ENCODE measurements around the gene RXRA. TPM values are rescaled to one million over a fixed set of nuclear protein-coding genes. Genes with fewer than 3 reads are reported as not detected.

The RXRA gene
- total and polyA plus RNA-seq, 4 donors: 41.5 to 116 (median 74.1) TPM

- no peak for TF ChIP-seq REST (IDR thresholded peaks at IDR 0.05)
- TF ChIP-seq TAF1 (conservative IDR thresholded peaks at IDR 0.05): no peak
- TF ChIP-seq FOXA2 (IDR thresholded peaks at IDR 0.05): no peak
- no peak for TF ChIP-seq CTCF (IDR thresholded peaks at IDR 0.05; ENCODE audit: low read depth, low read length, missing input control)
- no peak for TF ChIP-seq ATF3 (IDR thresholded peaks at IDR 0.05)
- no peak for TF ChIP-seq YY1 (IDR thresholded peaks at IDR 0.05)
- no peak for TF ChIP-seq NR2F2 (IDR thresholded peaks at IDR 0.05)
- no peak for TF ChIP-seq GABPA (IDR thresholded peaks at IDR 0.05 in 1 of 2, conservative IDR thresholded peaks at IDR 0.05 in 1 of 2)
- no peak for TF ChIP-seq HNF4G (IDR thresholded peaks at IDR 0.05)
- TF ChIP-seq RXRA (IDR thresholded peaks at IDR 0.05): no peak
- no peak for TF ChIP-seq SP1 (IDR thresholded peaks at IDR 0.05)
- no peak for TF ChIP-seq EGR1 (IDR thresholded peaks at IDR 0.05; ENCODE audit: low read depth in 2 of 2)
- TF ChIP-seq MAX (IDR thresholded peaks at IDR 0.05): no peak
- no peak for TF ChIP-seq JUND (IDR thresholded peaks at IDR 0.05)
- TF ChIP-seq ZBTB33 (IDR thresholded peaks at IDR 0.05): no peak
- Histone ChIP-seq H3K4me1 (ENCODE audit: control insufficient read depth in 4 of 4, insufficient read depth in 4 of 4, low read length in 3 of 4) (peaks cover 3 to 21% (median 17%) of the 10 kb centered on the region in 4 donors), H3K9me3 (ENCODE audit: control insufficient read depth in 4 of 4, low read length in 3 of 4) (no peaks in the 10 kb centered on the region), H3K27ac (ENCODE audit: low read depth in 1 of 2, low read length in 2 of 2) (peak overlapping the region; percentile 2 to 39), H3K4me3 (ENCODE audit: low read depth in 1 of 3, low read length in 3 of 3) (no peak overlapping the region), H3K9ac (ENCODE audit: low read depth in 1 of 2, low read length in 2 of 2) (no peak overlapping the region), H3K27me3 (ENCODE audit: control insufficient read depth in 4 of 4, insufficient read depth in 4 of 4, low read length in 3 of 4) (no peaks in the 10 kb centered on the region), H3K36me3 (ENCODE audit: control insufficient read depth in 4 of 4, insufficient read depth in 3 of 4, low read depth in 1 of 4, low read length in 3 of 4) (no peaks in the 10 kb centered on the region)
- WGBS: 96% methylated on average over 12 of the region's 12 CpGs
- no peak for DNase-seq (ENCODE audit: low spot score)
Measured at GRCh38 chr9:134290603-134291451, 35.4 kb upstream of the RXRA start.
